H1 (cell line): Measurements from ENCODE around the gene CLCN3. TPM values are rescaled to one million over a fixed set of nuclear protein-coding genes. Genes with fewer than 3 reads are reported as not detected.

Source experiments
- CTCF ChIA-PET: fragments of 300-600 bp; sonication (Branson Sonifier 250); formaldehyde crosslinking; loops from one replicate; lab custom pipeline; 2021; ENCODE audit not compliant: partially characterized antibody; lab: Charles Lee
- POLR2A ChIA-PET: fragments of 300-600 bp; sonication (Branson Sonifier 250); formaldehyde crosslinking; loops from one replicate; lab custom pipeline; 2021; ENCODE audit warnings: inconsistent platforms; ENCODE audit not compliant: partially characterized antibody; lab: Charles Lee
- DNase-seq, 2 experiments: peaks; one replicate each; pipeline versions ENCODE4 v3.0.0 to v3.0.0-alpha.2; 2010 to 2022; ENCODE audit warnings: low spot score in 2 of 2, low read depth in 1 of 2, mixed read lengths in 1 of 2
- FAIRE-seq: peaks from 2 replicates; lab custom pipeline; 2011; peaks lifted over from hg19 to GRCh38; lab: Jason Lieb, UNC
- H2AFZ ChIP-seq: 2 replicates; pipeline ENCODE4 v1.8.1; 2012; ENCODE audit warnings: low read length, inconsistent platforms
- H2AK5ac ChIP-seq: 2 replicates; pipeline ENCODE4 v1.6.1; 2013; ENCODE audit warnings: low read depth, low read length
- H2BK120ac ChIP-seq: replicated peaks from 2 replicates; pipeline ENCODE3; 2013; ENCODE audit warnings: low read depth, low read length, inconsistent platforms
- H2BK12ac ChIP-seq: 2 replicates; pipeline ENCODE4 v1.6.1; 2013; ENCODE audit warnings: low read depth, low read length
- H2BK15ac ChIP-seq: 2 replicates; pipeline ENCODE4 v1.6.1; 2013; ENCODE audit warnings: low read length
- H2BK20ac ChIP-seq: 2 replicates; pipeline ENCODE4 v1.6.1; 2013; ENCODE audit warnings: low read length
- H2BK5ac ChIP-seq: 2 replicates; pipeline ENCODE4 v1.6.1; 2013; ENCODE audit warnings: low read depth, low read length
- H3K14ac ChIP-seq: 2 replicates; pipeline ENCODE4 v1.6.1; 2013; ENCODE audit warnings: inconsistent platforms; ENCODE audit not compliant: insufficient read length
- H3K18ac ChIP-seq: 2 replicates; pipeline ENCODE4 v1.6.1; 2013; ENCODE audit warnings: low read length; ENCODE audit errors: extremely low read depth
- H3K23ac ChIP-seq: 2 replicates; pipeline ENCODE4 v1.6.1; 2013; ENCODE audit warnings: inconsistent platforms; ENCODE audit not compliant: insufficient read length
- H3K23me2 ChIP-seq: 2 replicates; pipeline ENCODE4 v1.6.1; 2013; ENCODE audit warnings: low read depth, low read length
- H3K27ac ChIP-seq: 2 replicates; pipeline ENCODE4 v1.6.1; 2011; ENCODE audit warnings: low read depth, low read length, inconsistent platforms
- H3K27me3 ChIP-seq, 4 experiments: replicated peaks in 1 of 4; 1 replicate in 1 of 4; 2 replicates in 3 of 4; pipeline versions ENCODE4 v1.6.1 to v1.8.1; 2011 to 2013; ENCODE audit warnings: low read length in 3 of 4, mild to moderate bottlenecking in 3 of 4, inconsistent platforms in 2 of 4, mixed read lengths in 2 of 4, moderate library complexity in 1 of 4; ENCODE audit not compliant: control insufficient read depth in 3 of 4, insufficient read depth in 3 of 4; ENCODE audit errors: extremely low read depth in 1 of 4
- H3K36me3 ChIP-seq, 4 experiments: 2 replicates each; pipeline versions ENCODE4 v1.6.1 to v1.8.1; 2011 to 2013; ENCODE audit warnings: mild to moderate bottlenecking in 4 of 4, low read length in 3 of 4, moderate library complexity in 2 of 4, control low read depth in 1 of 4, inconsistent platforms in 1 of 4; ENCODE audit not compliant: insufficient read depth in 4 of 4, control insufficient read depth in 2 of 4
- H3K4ac ChIP-seq: replicated peaks from 2 replicates; pipeline ENCODE3; 2013; ENCODE audit warnings: low read length, low read depth, mixed read lengths, inconsistent platforms; ENCODE audit not compliant: insufficient read length
- H3K4me1 ChIP-seq, 4 experiments: replicated peaks in 1 of 4; 1 replicate in 1 of 4; 2 replicates in 3 of 4; pipeline versions ENCODE4 v1.6.1 to v1.8.1; 2011 to 2013; ENCODE audit warnings: low read length in 3 of 4, inconsistent platforms in 2 of 4, mixed read lengths in 1 of 4; ENCODE audit not compliant: insufficient read depth in 4 of 4, control insufficient read depth in 3 of 4
- H3K4me2 ChIP-seq, 2 experiments: 2 replicates each; pipeline versions ENCODE4 v1.6.1 to v1.8.1; 2011 to 2013; ENCODE audit warnings: low read depth in 2 of 2, low read length in 2 of 2, control low read depth in 1 of 2, inconsistent platforms in 1 of 2, mild to moderate bottlenecking in 1 of 2; ENCODE audit not compliant: insufficient read depth in 1 of 2
- H3K4me3 ChIP-seq, 4 experiments: fragments of 200-600, 300-600 bp in 1 of 4; sonication (generic), shearing (Covaris generic), sonication (Bioruptor Twin) in 1 of 4; 2 replicates each; pipeline versions ENCODE4 v1.5.1 to v1.8.1; 2011 to 2016; ENCODE audit warnings: low read length in 4 of 4, low read depth in 3 of 4, control low read depth in 2 of 4, inconsistent platforms in 2 of 4, mild to moderate bottlenecking in 2 of 4, mixed read lengths in 1 of 4, moderate library complexity in 1 of 4; ENCODE audit not compliant: insufficient read depth in 2 of 4; ENCODE audit errors: extremely low read depth in 1 of 4
- H3K56ac ChIP-seq: replicated peaks from 2 replicates; pipeline ENCODE3; 2013; ENCODE audit warnings: low read depth, mild to moderate bottlenecking, mixed read lengths, low read length, inconsistent platforms; ENCODE audit not compliant: insufficient read length
- H3K79me1 ChIP-seq: 2 replicates; pipeline ENCODE4 v1.6.1; 2013; ENCODE audit warnings: low read depth, low read length, control low read depth
- H3K79me2 ChIP-seq, 2 experiments: 2 replicates each; pipeline versions ENCODE4 v1.6.1 to v1.8.1; 2012 to 2013; ENCODE audit warnings: low read length in 2 of 2, mild to moderate bottlenecking in 2 of 2, inconsistent platforms in 1 of 2; ENCODE audit not compliant: insufficient read depth in 2 of 2, control insufficient read depth in 1 of 2
- H3K9ac ChIP-seq, 4 experiments: replicated peaks in 1 of 4; 1 replicate in 1 of 4; 2 replicates in 3 of 4; pipeline versions ENCODE4 v1.6.1 to v1.8.1; 2011 to 2013; ENCODE audit warnings: low read depth in 3 of 4, low read length in 3 of 4, control low read depth in 2 of 4, mild to moderate bottlenecking in 2 of 4, moderate library complexity in 2 of 4, inconsistent platforms in 1 of 4; ENCODE audit errors: extremely low read depth in 1 of 4
- H3K9me3 ChIP-seq, 2 experiments: 2 replicates each; pipeline versions ENCODE4 v1.6.1 to v1.8.1; 2012 to 2013; ENCODE audit warnings: mild to moderate bottlenecking in 2 of 2, moderate library complexity in 2 of 2, control low read depth in 1 of 2, inconsistent platforms in 1 of 2, low read depth in 1 of 2, low read length in 1 of 2, mixed read lengths in 1 of 2; ENCODE audit not compliant: insufficient read depth in 2 of 2
- H4K20me1 ChIP-seq, 2 experiments: replicated peaks in 1 of 2; 2 replicates each; pipeline versions ENCODE3 to v1.8.1; 2011 to 2013; ENCODE audit warnings: inconsistent platforms in 2 of 2, low read length in 2 of 2, mild to moderate bottlenecking in 1 of 2; ENCODE audit not compliant: insufficient read depth in 2 of 2, control insufficient read depth in 1 of 2
- H4K5ac ChIP-seq: 2 replicates; pipeline ENCODE4 v1.6.1; 2013; ENCODE audit warnings: low read length, low read depth, mixed read lengths, inconsistent platforms; ENCODE audit not compliant: insufficient read length
- H4K8ac ChIP-seq: 2 replicates; pipeline ENCODE4 v1.8.0; 2013; ENCODE audit warnings: mild to moderate bottlenecking, moderate library complexity, low read length, inconsistent platforms; ENCODE audit not compliant: insufficient read depth; ENCODE audit errors: extremely low read depth
- H4K91ac ChIP-seq: replicated peaks from 2 replicates; pipeline ENCODE3; 2013; ENCODE audit warnings: low read length, mixed read lengths, inconsistent platforms; ENCODE audit not compliant: insufficient read length
- BCL11A ChIP-seq, 2 experiments: IDR thresholded peaks; one replicate each; pipeline ENCODE4 v1.6.1; 2011; ENCODE audit warnings: low read depth in 2 of 2, low read length in 2 of 2, mild to moderate bottlenecking in 2 of 2
- CHD1 ChIP-seq: IDR thresholded peaks from 2 replicates; pipeline ENCODE4 v1.6.1; 2012; ENCODE audit warnings: low read depth, low read length, improper control_type of control experiment
- CTCF ChIP-seq, 3 experiments: IDR thresholded peaks; 1 replicate in 2 of 3; 2 replicates in 1 of 3; pipeline versions ENCODE4 v1.5.1 to v1.6.1; 2011; ENCODE audit warnings: low read length in 3 of 3, mild to moderate bottlenecking in 3 of 3, inconsistent platforms in 2 of 3, low read depth in 1 of 3, moderate library complexity in 1 of 3; ENCODE audit not compliant: insufficient read depth in 1 of 3; ENCODE audit errors: control extremely low read depth in 1 of 3
- EZH2 ChIP-seq: fragments of 200-600 bp; sonication (generic); IDR thresholded peaks from 2 replicates; pipeline ENCODE4 v1.7.1; 2012; ENCODE audit warnings: low read depth, mild to moderate bottlenecking, moderate library complexity, low read length, inconsistent platforms; ENCODE audit not compliant: severe bottlenecking
- GTF2F1 ChIP-seq: IDR thresholded peaks from 2 replicates; pipeline ENCODE4 v1.6.1; 2012; ENCODE audit warnings: low read depth, low read length, improper control_type of control experiment, borderline replicate concordance
- HDAC6 ChIP-seq: IDR thresholded peaks from one replicate; pipeline ENCODE4 v1.7.1; 2012; ENCODE audit warnings: low read depth, mild to moderate bottlenecking, inconsistent platforms, low read length, moderate library complexity
- KDM1A ChIP-seq: fragments of 200-600, 300-600 bp; sonication (generic); IDR thresholded peaks from 2 replicates; pipeline ENCODE4 v1.7.1; 2016; ENCODE audit warnings: mild to moderate bottlenecking, low read length, borderline replicate concordance
- PHF8 ChIP-seq: fragments of 200-600 bp; sonication (generic); conservative IDR thresholded peaks from 2 replicates; pipeline ENCODE4 v1.7.1; 2012; ENCODE audit warnings: low read depth, mild to moderate bottlenecking, inconsistent platforms, low read length, moderate library complexity
- RNF2 ChIP-seq: fragments of 200-900, 300-1000 bp; sonication (generic); IDR thresholded peaks from 2 replicates; pipeline ENCODE4 v1.7.1; 2016; ENCODE audit warnings: borderline replicate concordance, low read depth, mild to moderate bottlenecking, antibody characterized with exemption, low read length; ENCODE audit not compliant: poor library complexity, severe bottlenecking; ENCODE audit errors: missing control alignments
- TAF1 ChIP-seq: IDR thresholded peaks from 2 replicates; pipeline ENCODE4 v1.6.1; 2011; ENCODE audit warnings: mild to moderate bottlenecking, low read depth, low read length
- TAF7 ChIP-seq: optimal IDR thresholded peaks from 2 replicates; pipeline ENCODE3; 2011; ENCODE audit warnings: low read depth, mild to moderate bottlenecking, inconsistent platforms, low read length, moderate library complexity, borderline replicate concordance
- WGBS, 2 experiments: shearing (Covaris generic) in 1 of 2; methylation state at CpG; one replicate each; pipeline versions ENCODE4 v1.1.6 to v1.1.7; 2013 to 2015; ENCODE audit warnings: low lambda C conversion rate in 2 of 2, mixed read lengths in 2 of 2, inconsistent platforms in 1 of 2, low coverage in 1 of 2, missing lambda C conversion rate in 1 of 2; ENCODE audit not compliant: insufficient replicate concordance in 2 of 2, insufficient coverage in 1 of 2, insufficient read length in 1 of 2; ENCODE audit errors: extremely low coverage in 1 of 2, missing lambda C conversion rate in 1 of 2; 5-methylcytosine and 5-hydroxymethylcytosine counted together
- polyA plus RNA-seq, 7 experiments: library from polyadenylated mRNA; depleted of rRNA in 3 of 7; stranded (reverse) in 5 of 7; unstranded in 2 of 7; fragments of >200 nt in 5 of 7; fragments of 200-250 nt in 2 of 7; gene quantifications; 1 replicate in 5 of 7; 2 replicates in 1 of 7; 4 replicates in 1 of 7; pipeline versions ENCODE4 v1.2.1 to v1.2.3, GENCODE V29; 2011 to 2013; ENCODE audit warnings: missing spikeins in 2 of 7, mixed read lengths in 2 of 7
- total RNA-seq: library from RNA; stranded (reverse); fragmentation: NEBNext Ultra II Directional; extraction: Animal tissue kit (Norgen Biotek cat#: 25700); gene quantifications from 2 replicates; pipeline ENCODE4 v1.2.1, GENCODE V29; 2021

Gene CLCN3
- total and polyA plus RNA-seq, 2 of the 8 experiments (the other 6 are each of a cell fraction or from before 2014, with no cell fraction given), result 8.8 to 32.8 TPM

GRCh38 chr4:169761846-169762245 is 141.5 kb downstream of the CLCN3 start:
- H3K9ac ChIP-seq, result no peak overlapping the region
- H2BK120ac ChIP-seq, result no peak overlapping the region
- no peak overlapping the region for H3K56ac ChIP-seq
- H3K4me3 ChIP-seq, result no peak overlapping the region
- no peaks in the 10 kb centered on the region; a peak in 1 of 7 replicates for H3K27me3 ChIP-seq
- peaks cover 0 to 3% of the 10 kb centered on the region in 2 experiments; a peak in 1 of 4 replicates for H3K79me2 ChIP-seq
- no peak overlapping the region for H3K27ac ChIP-seq
- H3K4ac ChIP-seq, result no peak overlapping the region
- POLR2A ChIA-PET, result no interaction called here
- H4K8ac ChIP-seq, result no peak overlapping the region
- no peak overlapping the region for H4K5ac ChIP-seq
- H3K9me3 ChIP-seq, result no peaks in the 10 kb centered on the region
- H4K20me1 ChIP-seq, result no peaks in the 10 kb centered on the region
- H3K4me1 ChIP-seq, result peaks cover 0 to 4% (median 2%) of the 10 kb centered on the region in 4 experiments; a peak in 2 of 7 replicates
- no peak overlapping the region for H2BK15ac ChIP-seq
- no peaks in the 10 kb centered on the region for H3K79me1 ChIP-seq
- H3K23me2 ChIP-seq, result peaks cover 8% of the 10 kb centered on the region; the same call in 1 of the 2 replicates
- H2BK5ac ChIP-seq, result no peak overlapping the region
- H3K23ac ChIP-seq, result no peak overlapping the region
- FAIRE-seq (no peak), DNase-seq (no peak)
- no peak overlapping the region for H2BK12ac ChIP-seq
- 88% methylated on average over 4 of the region's 4 CpGs; no CpG with 5 or more reads in 1 of the 2 experiments for WGBS, 2 experiments
- H3K14ac ChIP-seq, result no peak overlapping the region
- no peak overlapping the region for H4K91ac ChIP-seq
- CTCF ChIA-PET, result interaction anchor here (1.2 kb wide), 1 partner anchor 37 kb away, joined by 3 read pairs; no protein-coding TSS in a partner anchor
- H3K18ac ChIP-seq, result no peak overlapping the region
- no peak overlapping the region for H2AK5ac ChIP-seq
- H2BK20ac ChIP-seq, result no peak overlapping the region
- no peak overlapping the region for H3K4me2 ChIP-seq
- no peak overlapping the region for H2AFZ ChIP-seq
- no peaks in the 10 kb centered on the region for H3K36me3 ChIP-seq
- TF ChIP-seq RNF2 (no peak), TAF1 (no peak), CHD1 (no peak), GTF2F1 (no peak), EZH2 (no peak), HDAC6 (no peak), KDM1A (no peak), CTCF (IDR thresholded peaks at IDR 0.05; ENCODE audit: control extremely low read depth in 1 of 3, insufficient read depth in 1 of 3, low read depth in 1 of 3, low read length in 3 of 3) (no peak), PHF8 (no peak), TAF7 (no peak), BCL11A (IDR thresholded peaks at IDR 0.05; ENCODE audit: low read depth in 2 of 2, low read length in 2 of 2) (no peak)
